ENCODE results near the gene SMYD2.

Gene SMYD2

DNA sequence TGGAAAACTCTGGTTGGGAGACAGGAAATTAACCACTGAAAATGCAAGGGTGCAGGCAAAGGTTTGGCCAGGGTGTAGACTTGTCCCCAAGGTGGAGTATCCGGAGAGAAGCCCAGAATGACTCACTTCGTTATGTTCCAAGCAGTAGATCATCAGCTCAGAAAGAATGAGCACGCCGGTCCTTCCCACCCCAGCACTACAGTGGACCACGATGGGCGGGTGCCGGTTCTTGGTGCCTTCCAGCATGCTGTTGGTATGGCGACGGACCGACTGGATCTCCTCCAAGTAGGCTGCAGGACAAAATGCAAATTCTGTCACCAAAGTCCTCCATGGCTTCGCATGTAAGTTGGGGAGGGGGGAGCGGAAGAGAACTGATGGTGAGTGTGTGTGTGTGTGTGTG is 83.4 kb downstream of the SMYD2 start:
- Histone ChIP-seq H3K4me1 (ENCODE audit: insufficient read depth, low read length) (no peaks in the 10 kb centered on the region), H3K27me3 (ENCODE audit: insufficient read depth, low read length, poor library complexity) (no peaks in the 10 kb centered on the region), H3K36me3 (ENCODE audit: insufficient read depth, low read length) (no peaks in the 10 kb centered on the region), H3K9me3 (ENCODE audit: insufficient read depth, low read length, severe bottlenecking) (no peaks in the 10 kb centered on the region), H3K4me3 (ENCODE audit: low read depth in 1 of 2, low read length in 2 of 2) (no peak overlapping the region), H3K27ac (ENCODE audit: low read length) (no peak overlapping the region), H3K4me2 (ENCODE audit: insufficient read depth, low read length) (no peak overlapping the region), H2AFZ (ENCODE audit: low read depth, low read length) (no peak overlapping the region), H4K20me1 (ENCODE audit: insufficient read depth, low read length) (no peaks in the 10 kb centered on the region), H3K79me2 (ENCODE audit: insufficient read depth, low read length) (no peaks in the 10 kb centered on the region), H3K9ac (ENCODE audit: low read depth, low read length) (no peak overlapping the region)
- TF ChIP-seq EZH2 (IDR thresholded peaks at IDR 0.05; ENCODE audit: borderline replicate concordance, low read depth, low read length, severe bottlenecking) = no peak
- TF ChIP-seq, protein P1, sequence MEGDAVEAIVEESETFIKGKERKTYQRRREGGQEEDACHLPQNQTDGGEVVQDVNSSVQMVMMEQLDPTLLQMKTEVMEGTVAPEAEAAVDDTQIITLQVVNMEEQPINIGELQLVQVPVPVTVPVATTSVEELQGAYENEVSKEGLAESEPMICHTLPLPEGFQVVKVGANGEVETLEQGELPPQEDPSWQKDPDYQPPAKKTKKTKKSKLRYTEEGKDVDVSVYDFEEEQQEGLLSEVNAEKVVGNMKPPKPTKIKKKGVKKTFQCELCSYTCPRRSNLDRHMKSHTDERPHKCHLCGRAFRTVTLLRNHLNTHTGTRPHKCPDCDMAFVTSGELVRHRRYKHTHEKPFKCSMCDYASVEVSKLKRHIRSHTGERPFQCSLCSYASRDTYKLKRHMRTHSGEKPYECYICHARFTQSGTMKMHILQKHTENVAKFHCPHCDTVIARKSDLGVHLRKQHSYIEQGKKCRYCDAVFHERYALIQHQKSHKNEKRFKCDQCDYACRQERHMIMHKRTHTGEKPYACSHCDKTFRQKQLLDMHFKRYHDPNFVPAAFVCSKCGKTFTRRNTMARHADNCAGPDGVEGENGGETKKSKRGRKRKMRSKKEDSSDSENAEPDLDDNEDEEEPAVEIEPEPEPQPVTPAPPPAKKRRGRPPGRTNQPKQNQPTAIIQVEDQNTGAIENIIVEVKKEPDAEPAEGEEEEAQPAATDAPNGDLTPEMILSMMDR (IDR thresholded peaks at IDR 0.05; ENCODE audit: borderline replicate concordance, extremely low read depth, low read length, poor library complexity, severe bottlenecking) = no peak
- no peak for ATAC-seq (ENCODE audit: insufficient read depth, low read depth)
- DNase-seq = no peak

GRCh38 chr1:214364786-214365295 is 83.9 kb downstream of the SMYD2 start:
- H3K36me3 ChIP-seq (ENCODE audit: insufficient read depth, low read length) = no peaks in the 10 kb centered on the region
- no peak for DNase-seq

DNA sequence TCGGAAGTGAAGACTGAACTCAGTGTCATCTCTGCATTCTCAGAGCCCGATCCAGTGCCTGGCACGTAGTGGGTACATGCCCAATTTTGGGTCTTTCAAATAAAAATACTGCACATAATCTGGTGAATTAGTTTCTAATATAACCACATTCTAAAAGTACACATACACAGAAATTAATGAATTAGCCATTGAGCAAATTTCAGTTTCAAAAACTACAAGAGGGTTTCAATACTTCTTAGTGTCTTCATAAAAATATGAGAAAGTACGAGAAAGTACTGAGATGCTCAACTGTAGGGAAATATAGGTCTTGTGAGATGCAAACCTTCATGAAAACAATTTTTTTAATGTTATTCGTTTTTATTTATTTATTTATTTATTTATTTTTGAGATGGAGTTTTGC is 86.9 kb downstream of the SMYD2 start:
- Histone ChIP-seq H3K9me3 (ENCODE audit: insufficient read depth, low read length, severe bottlenecking) (no peaks in the 10 kb centered on the region), H3K9ac (ENCODE audit: low read depth, low read length) (no peak overlapping the region), H3K36me3 (ENCODE audit: insufficient read depth, low read length) (no peaks in the 10 kb centered on the region)

More at GRCh38 chr1:214364786-214365295, 83.9 kb downstream of the SMYD2 start:
- H3K4me1 ChIP-seq (ENCODE audit: insufficient read depth, low read length) = no peaks in the 10 kb centered on the region
- no peak overlapping the region for H2AFZ ChIP-seq (ENCODE audit: low read depth, low read length)
- ATAC-seq (ENCODE audit: insufficient read depth, low read depth) = no peak
- H3K9me3 ChIP-seq (ENCODE audit: insufficient read depth, low read length, severe bottlenecking) = no peaks in the 10 kb centered on the region
- no peaks in the 10 kb centered on the region for H3K27me3 ChIP-seq (ENCODE audit: insufficient read depth, low read length, poor library complexity)
- H3K9ac ChIP-seq (ENCODE audit: low read depth, low read length) = no peak overlapping the region
- no peak overlapping the region for H3K27ac ChIP-seq (ENCODE audit: low read length)
- H4K20me1 ChIP-seq (ENCODE audit: insufficient read depth, low read length) = no peaks in the 10 kb centered on the region
- TF ChIP-seq, protein P1 (IDR thresholded peaks at IDR 0.05; ENCODE audit: borderline replicate concordance, extremely low read depth, low read length, poor library complexity, severe bottlenecking) = no peak
- TF ChIP-seq EZH2 (IDR thresholded peaks at IDR 0.05; ENCODE audit: borderline replicate concordance, low read depth, low read length, severe bottlenecking) = no peak
- no peak overlapping the region for H3K4me2 ChIP-seq (ENCODE audit: insufficient read depth, low read length)
- H3K4me3 ChIP-seq (ENCODE audit: low read depth in 1 of 2, low read length in 2 of 2) = no peak overlapping the region
- H3K79me2 ChIP-seq (ENCODE audit: insufficient read depth, low read length) = no peaks in the 10 kb centered on the region

More for the DNA sequence above, 86.9 kb downstream of the SMYD2 start:
- Histone ChIP-seq H3K79me2 (ENCODE audit: insufficient read depth, low read length) (no peaks in the 10 kb centered on the region), H3K27me3 (ENCODE audit: insufficient read depth, low read length, poor library complexity) (no peaks in the 10 kb centered on the region), H3K4me2 (ENCODE audit: insufficient read depth, low read length) (no peak overlapping the region), H4K20me1 (ENCODE audit: insufficient read depth, low read length) (no peaks in the 10 kb centered on the region), H3K27ac (ENCODE audit: low read length) (no peak overlapping the region), H3K4me1 (ENCODE audit: insufficient read depth, low read length) (no peaks in the 10 kb centered on the region), H2AFZ (ENCODE audit: low read depth, low read length) (no peak overlapping the region), H3K4me3 (ENCODE audit: low read depth in 1 of 2, low read length in 2 of 2) (no peak overlapping the region)
- TF ChIP-seq, protein P1 (IDR thresholded peaks at IDR 0.05; ENCODE audit: borderline replicate concordance, extremely low read depth, low read length, poor library complexity, severe bottlenecking) = no peak
- no peak for TF ChIP-seq EZH2 (IDR thresholded peaks at IDR 0.05; ENCODE audit: borderline replicate concordance, low read depth, low read length, severe bottlenecking)
- ATAC-seq (ENCODE audit: insufficient read depth, low read depth) (no peak), DNase-seq (no peak)

Data from DND-41 (cell line).